NCI-H2107 (cell line): Measurements from ENCODE around the gene ADRM1.

Experiments used
- DNase-seq: peaks from one replicate; lab custom pipeline; 2025; lab: John Stamatoyannopoulos, UW

The ADRM1 gene

GRCh38 chr20:62298577-62299249 is 4.1 kb upstream of the ADRM1 start:
- DNase-seq: no peak

GRCh38 chr20:62299666-62300236 is 3.0 kb upstream of the ADRM1 start:
- DNase-seq: no peak

- no peak for DNase-seq
These were observed 2.5 kb upstream of the ADRM1 start for GRCh38 chr20:62300319-62300718.

- no peak for DNase-seq
These were observed 1.6 kb upstream of the ADRM1 start for GRCh38 chr20:62301111-62301668.

- DNase-seq: peak; percentile 69
These were observed 940 bp upstream of the ADRM1 start for GRCh38 chr20:62301773-62302340.

- no peak for DNase-seq
These were observed 204 bp downstream of the ADRM1 start for GRCh38 chr20:62303062-62303339.

GRCh38 chr20:62303340-62304226 is 786 bp downstream of the ADRM1 start:
- no peak for DNase-seq

- DNase-seq: no peak
These were observed 1.7 kb downstream of the ADRM1 start for GRCh38 chr20:62304331-62305148.

GRCh38 chr20:62305149-62305764 is 2.5 kb downstream of the ADRM1 start:
- DNase-seq: no peak

GRCh38 chr20:62305765-62306413 is 3.1 kb downstream of the ADRM1 start:
- no peak for DNase-seq

- no peak for DNase-seq
These were observed 3.8 kb downstream of the ADRM1 start for GRCh38 chr20:62306414-62307187.

- no peak for DNase-seq
These were observed 4.7 kb downstream of the ADRM1 start for GRCh38 chr20:62307226-62308101.

GRCh38 chr20:62308102-62308822 is 5.5 kb downstream of the ADRM1 start:
- DNase-seq: no peak

- no peak for DNase-seq
These were observed 6.6 kb downstream of the ADRM1 start for GRCh38 chr20:62309198-62309944.

GRCh38 chr20:62309947-62310756 is 7.4 kb downstream of the ADRM1 start:
- DNase-seq: no peak

- no peak for DNase-seq
These were observed 7.9 kb downstream of the ADRM1 start for GRCh38 chr20:62310757-62311121.

- DNase-seq: no peak
These were observed 8.4 kb downstream of the ADRM1 start for GRCh38 chr20:62311150-62311549.
